Stimulated activated CD4-positive, alpha-beta T cell treated with anti-CD3 and anti-CD28 coated beads, Interleukin-12 subunit alpha, Interleukin-12 subunit beta, amount 100 ng/mL, for 48 hours (primary cell): ENCODE measurements around the gene RCC1.
"Not testable (repeated sequence)": the region's sequence is repeated elsewhere in the genome, so short reads cannot be mapped to it uniquely, and the experiment has no call there.

Source experiments
- DNase-seq, 3 donors: peaks; one replicate each; pipeline ENCODE4 v3.0.0-alpha.2; 2020; ENCODE audit warnings: low read depth in 2 of 3, low spot score in 1 of 3

The RCC1 gene

GRCh38 chr1:28541414-28542015 lies 35.7 kb downstream of the RCC1 start:
- DNase-seq: not testable (repeated sequence)

DNA sequence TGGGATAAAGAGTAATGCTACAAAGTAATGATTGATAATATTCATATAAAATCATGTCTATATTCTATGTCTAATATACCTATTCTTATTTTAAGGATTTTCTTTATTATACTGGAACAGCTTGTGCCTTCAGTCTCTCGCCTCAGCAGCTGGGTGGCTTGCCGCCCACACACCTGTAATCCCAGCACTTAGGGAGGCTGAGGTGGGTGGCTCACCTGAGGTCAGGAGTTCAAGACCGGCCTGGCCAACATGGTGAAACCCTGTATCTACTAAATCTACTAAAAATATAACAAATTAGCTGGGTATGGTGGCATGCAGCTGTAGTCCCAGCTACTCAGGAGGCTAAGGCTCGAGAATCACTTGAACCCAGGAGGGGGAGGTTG lies 39.4 kb downstream of the RCC1 start:
- DNase-seq: no peak

- DNase-seq: no peak
These were observed 42.5 kb downstream of the RCC1 start for GRCh38 chr1:28548318-28548717.

GRCh38 chr1:28551381-28551780 lies 45.5 kb downstream of the RCC1 start:
- DNase-seq: no peak

GRCh38 chr1:28552758-28553663 lies 47.2 kb downstream of the RCC1 start, which contains the start of gene TRNAU1AP:
Gene TRNAU1AP, plus strand, starts transcription at chr1:28553085. Its CDS starts 26 bp downstream, at chr1:28553111.
- peak; percentile 96 to 98 (median 97) for DNase-seq

DNA sequence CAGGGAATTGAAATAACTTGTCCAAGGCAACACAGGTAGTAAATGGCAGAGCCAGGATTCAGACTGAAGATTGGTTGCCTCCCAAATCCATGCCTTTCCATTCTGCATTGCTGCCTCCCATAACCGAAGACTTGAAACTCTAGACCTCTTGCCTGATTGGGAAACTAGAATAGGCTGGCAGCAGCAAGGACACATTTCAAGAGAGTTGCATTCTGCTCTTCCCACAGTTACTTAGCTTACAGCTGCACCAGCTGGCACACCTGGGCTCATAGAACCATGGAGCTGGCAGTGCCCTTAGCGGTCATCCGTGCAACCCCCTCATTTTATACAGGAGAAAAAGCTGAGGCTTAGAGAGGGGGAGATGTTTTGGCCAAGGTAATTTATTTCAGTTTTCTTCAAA lies 55.0 kb downstream of the RCC1 start:
- no peak for DNase-seq

DNA sequence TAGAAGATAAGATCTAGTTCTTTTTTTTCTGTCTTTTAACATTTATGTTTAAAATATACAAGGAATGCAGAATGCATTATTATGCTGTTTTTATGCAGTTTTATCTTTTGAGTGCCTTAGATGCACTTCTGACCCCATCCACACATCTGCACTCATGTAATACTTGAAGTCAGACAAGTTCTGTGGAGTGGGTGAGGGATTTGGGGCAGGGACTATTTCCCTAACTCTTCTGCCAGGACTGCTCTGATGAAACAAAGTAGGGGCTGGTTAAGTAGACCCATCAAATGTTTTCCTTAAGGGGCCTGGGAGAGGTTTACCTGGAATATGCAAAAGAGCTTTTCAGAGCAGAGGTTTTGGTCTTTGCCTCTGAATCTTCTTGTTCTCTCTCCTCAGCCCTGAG lies 58.5 kb downstream of the RCC1 start:
- no peak for DNase-seq

DNA sequence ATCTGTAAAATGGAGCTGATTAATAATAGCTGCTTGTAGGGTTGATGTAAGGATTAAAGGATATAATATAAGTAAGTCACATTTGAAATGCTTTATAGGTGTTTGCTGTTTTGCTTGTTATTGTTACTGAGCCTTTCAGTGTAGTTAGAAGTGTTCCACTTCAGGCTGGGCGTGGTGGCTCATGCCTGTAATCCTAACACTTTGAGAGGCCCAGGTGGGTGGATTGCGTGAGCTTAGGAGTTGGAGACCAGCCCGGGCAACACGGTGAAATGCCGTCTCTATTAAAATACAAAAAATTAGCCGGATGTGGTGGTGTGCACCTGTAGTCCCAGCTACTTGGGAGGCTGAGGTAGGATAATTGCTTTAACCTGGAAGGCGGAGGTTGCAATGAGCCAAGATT lies 59.2 kb downstream of the RCC1 start:
- DNase-seq: no peak

DNA sequence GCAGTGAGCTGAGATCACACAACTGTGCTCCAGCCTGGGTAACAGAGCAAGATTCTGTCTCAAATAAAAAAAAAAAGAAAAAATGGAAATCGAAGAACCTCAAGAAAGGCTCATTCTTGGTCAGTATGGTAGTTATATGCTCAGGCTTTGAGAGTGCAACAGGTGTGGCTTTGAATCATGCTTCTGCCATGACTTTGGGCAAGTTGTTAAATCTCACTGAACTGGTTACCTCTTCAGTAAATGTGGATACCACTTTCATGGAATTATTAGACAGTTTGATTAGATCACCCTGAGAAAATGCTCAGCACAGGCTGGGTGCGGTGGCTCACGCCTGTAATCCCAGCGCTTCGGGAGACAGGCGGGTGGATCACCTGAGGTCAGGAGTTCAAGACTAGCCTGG lies 59.9 kb downstream of the RCC1 start:
- no peak for DNase-seq

GRCh38 chr1:28566931-28567330 lies 61.1 kb downstream of the RCC1 start:
- no peak for DNase-seq

DNA sequence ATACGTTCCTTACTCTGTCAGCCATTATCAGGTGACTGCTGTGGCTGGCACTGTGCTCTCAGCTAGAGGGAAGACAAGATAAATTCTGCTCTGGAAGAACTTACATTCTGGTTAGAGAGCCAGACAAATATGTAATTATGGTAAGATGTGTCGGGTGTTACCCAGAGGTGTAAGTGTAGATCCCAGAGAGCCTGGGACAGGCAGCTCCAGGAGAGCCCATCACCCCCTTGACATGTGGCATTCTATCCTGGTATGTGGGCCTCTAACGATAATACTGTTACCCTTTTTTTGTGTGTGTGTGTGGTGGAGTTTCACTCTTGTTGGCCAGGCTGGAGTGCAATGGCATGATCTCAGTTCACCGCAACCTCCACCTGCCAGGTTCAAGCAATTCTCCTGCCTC lies 66.1 kb downstream of the RCC1 start:
- no peak for DNase-seq

DNA sequence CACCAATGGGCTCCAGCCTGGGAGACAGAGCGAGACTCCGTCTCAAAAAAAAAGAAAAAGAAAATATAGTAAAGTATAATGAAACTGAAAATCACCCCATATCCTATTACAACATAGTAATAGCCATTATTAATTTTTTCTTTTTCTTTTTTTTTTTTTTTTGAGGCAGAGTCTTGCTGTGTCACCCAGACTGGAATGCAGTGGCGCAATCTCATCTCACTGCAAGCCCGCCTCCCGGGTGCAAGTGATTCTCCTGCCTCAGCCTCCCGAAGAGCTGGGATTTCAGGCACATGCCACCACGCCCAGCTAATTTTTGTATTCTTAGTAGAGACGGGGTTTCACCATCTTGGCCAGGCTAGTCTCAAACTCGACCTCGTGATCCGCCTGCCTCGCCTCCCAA lies 67.0 kb downstream of the RCC1 start:
- not testable (repeated sequence) for DNase-seq

- no peak for DNase-seq
These were observed 67.7 kb downstream of the RCC1 start for GRCh38 chr1:28573564-28573963.

GRCh38 chr1:28577052-28577678 lies 71.3 kb downstream of the RCC1 start:
- no peak for DNase-seq

DNA sequence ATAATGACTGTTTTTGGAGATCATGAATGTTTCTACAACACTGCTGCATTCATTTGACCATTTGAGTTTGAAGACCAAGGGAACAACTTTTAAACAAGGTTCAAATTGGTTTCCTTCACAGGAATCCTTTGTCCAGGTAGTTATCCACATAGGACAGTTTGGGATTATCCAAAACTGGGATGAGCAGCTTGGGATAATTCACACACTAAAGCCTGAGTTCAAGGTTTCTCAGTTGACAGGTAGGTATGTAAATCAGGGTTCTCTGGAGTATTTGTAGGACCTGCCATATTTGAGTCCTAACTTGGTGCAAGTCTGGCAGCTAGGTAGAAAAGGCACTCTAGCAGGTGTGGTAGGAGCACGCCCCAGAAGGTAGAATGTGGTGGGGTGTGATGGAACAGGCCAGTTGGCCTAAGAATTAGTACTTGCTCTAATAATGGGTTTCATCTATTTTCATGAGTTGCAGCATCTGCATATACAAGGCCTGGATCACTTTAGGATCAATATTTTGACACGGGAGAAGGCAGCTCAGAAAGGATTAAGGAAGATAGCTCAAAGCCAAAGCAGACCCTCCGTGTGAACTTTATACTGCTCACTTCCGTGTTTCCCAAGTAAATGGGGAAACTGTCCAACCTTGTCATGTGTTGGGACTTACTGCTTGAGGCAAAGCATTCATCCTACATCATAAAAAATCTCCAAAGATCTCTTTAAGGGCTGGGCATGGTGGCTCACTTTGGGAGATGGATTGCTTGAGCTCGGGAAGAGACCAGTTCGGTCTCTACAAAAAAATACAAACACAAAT lies 72.1 kb downstream of the RCC1 start:
- DNase-seq: no peak

DNA sequence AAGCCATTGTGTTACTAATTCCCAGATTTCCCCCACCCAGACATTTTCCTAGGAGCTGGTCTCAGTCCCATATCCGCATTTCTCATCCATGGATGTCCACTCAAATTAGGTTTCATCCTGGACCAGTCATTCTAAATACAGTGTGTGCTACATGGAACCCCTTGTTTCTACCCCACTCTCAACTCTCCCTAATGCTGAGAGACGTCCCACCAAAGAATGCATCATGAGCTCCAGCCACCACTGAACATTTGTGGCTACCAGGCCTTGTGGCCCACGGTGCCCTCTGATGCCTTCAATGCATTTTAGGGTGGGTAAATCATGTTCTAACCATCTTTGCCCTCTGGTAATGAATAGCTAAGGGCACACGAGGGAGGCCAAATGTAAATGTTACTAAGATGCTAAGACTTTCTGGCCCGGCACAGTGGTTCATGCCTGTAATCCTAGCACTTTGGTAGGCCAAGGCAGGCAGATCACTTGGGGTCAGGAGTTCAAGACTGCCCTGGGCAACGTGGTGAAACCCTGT lies 72.9 kb downstream of the RCC1 start:
- DNase-seq: no peak

DNA sequence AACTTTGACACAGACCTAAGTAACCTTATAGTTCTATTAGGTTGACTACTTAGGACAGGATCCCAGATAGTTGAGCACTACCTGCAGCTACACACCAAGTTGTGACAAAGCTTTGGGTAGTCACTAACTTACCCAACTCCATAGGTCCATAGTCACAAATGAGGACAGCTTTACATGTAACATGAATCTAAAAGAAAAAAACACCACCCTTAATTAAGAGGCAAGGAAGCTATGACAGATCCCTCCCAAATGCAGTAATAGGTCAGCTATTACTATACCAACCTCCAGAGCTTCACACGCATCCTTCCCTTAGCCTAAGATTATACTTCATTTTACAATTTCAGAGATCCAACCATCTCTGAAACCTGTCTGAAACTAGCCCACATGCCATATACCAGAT lies 73.6 kb downstream of the RCC1 start:
- DNase-seq: no peak

DNA sequence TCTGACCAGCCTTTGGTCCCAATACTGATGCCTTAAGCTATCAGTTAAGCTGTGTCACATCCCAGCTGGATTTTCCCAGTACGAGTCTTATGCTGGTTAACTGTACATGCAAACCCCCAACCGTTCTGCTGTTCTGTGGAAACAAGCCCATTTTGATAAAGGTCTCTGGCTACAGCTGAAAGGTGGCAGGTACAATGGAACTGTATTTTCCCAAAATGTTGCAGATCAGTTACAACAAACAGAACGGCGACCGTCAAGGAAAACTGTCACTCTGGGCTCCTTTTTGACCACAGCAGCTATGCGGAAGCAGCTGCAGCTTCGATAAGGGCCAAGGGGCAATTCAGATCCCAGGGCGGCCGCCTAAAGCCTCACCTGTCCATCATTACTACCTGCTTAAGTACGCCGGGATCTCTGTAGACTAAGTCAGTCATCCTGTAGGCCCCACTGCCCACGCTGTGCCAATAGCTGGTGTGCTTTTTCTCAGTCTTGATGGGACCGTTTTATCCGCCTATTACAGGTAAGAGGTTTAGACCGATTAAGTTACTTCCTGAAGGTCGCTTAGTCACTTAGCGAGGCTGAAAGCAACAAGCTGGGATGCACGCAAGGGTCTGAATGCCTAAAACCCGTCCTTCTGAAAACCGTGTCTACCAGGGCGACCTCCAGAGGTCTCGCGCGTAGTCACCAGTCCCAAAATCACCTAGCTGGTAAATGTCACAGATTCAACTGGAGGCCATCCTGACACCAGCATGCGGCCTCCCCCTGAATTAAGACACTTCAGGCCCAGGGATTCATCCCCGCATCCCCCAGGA lies 75.1 kb downstream of the RCC1 start:
- peak in 2 of 3 donors; percentile 32 to 34 for DNase-seq

DNA sequence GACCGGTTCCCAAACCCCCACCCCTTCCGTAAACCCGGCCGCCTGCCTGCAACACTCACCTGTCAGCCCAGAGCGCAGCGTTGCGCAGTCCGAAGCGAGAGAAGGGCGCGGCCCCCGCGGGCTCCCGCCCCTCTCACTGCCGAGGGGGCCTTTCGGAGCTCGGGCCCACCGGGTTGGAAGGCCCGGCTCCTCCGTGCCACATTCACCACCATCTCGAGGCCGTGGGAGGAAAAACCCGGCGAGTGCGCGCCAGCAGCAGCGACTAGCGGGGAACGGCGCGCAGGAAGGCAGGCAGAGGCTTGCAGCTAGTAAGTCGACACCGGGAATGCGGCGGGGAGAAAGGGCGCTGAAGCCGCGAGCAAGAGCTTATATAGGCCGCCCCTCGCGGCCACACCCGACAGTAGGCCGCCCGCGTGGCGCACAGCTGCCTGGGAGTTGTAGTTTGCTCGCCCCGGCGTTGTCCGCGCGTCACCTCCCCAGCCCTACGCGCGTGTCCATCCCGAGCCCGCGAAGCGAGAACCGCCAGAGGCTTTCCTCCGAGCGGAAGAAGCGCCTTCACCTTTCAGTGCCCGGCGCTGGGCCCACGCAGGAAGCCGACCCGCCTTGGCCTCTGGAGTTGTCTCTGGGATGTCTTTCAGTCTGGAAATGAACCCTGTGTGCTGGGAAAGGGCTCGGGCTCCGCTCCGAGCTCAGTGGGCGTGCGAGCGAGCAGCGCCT lies 75.8 kb downstream of the RCC1 start:
- peak; percentile 91 to 93 (median 93) for DNase-seq

DNA sequence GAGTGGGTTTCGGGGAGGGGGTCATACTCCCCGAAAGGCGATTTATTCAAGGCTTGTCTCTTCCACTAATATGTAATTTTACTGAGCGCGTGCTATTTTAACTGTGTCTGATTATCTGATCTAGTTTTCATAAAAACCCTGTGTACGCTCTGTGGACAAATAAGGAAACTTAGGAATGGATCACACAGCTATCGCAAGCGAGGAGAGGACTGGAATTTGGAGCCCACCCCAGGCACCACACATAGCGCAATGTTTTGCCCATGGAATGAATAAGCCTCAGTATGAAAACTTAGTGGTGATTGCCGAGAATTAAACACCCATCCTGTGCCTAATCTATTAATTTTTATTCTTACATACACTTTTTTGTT lies 76.4 kb downstream of the RCC1 start:
- DNase-seq: no peak
